Heart left ventricle (tissue), 16 donors: ENCODE results near the gene LYRM4. TPM values are rescaled to one million over a fixed set of nuclear protein-coding genes. Genes with fewer than 3 reads are reported as not detected.

Source experiments
- ATAC-seq, 4 donors: fragments of 200-7000 bp; cut with Tn5 transposase; one replicate each; pipeline ENCODE4 v1.9.1; 2020 to 2022; ENCODE audit warnings: moderate library complexity in 4 of 4, mild to moderate bottlenecking in 3 of 4, moderate number of reproducible peaks in 1 of 4
- DNase-seq, 5 donors: peaks; one replicate each; pipeline ENCODE4 v3.0.0-alpha.2; 2020
- H3K27ac ChIP-seq, 12 donors: fragments of 200-600 bp; sonication (generic) in 4 of 12; one replicate each; pipeline versions ENCODE4 v1.5.0 to v1.8.0; 2016 to 2022; ENCODE audit warnings: mild to moderate bottlenecking in 2 of 12
- H3K27me3 ChIP-seq, 9 donors: fragments of 200-600 bp; sonication (generic) in 2 of 9; one replicate each; pipeline versions ENCODE4 v1.5.1 to v1.8.0; 2016 to 2022; ENCODE audit warnings: mild to moderate bottlenecking in 3 of 9
- H3K36me3 ChIP-seq, 9 donors: fragments of 200-600 bp; sonication (generic) in 2 of 9; one replicate each; pipeline versions ENCODE4 v1.5.0 to v1.8.0; 2018 to 2022; ENCODE audit warnings: mild to moderate bottlenecking in 2 of 9
- H3K4me1 ChIP-seq, 12 donors: fragments of 200-600 bp; sonication (generic) in 4 of 12; one replicate each; pipeline versions ENCODE4 v1.5.0 to v1.8.0; 2016 to 2022; ENCODE audit warnings: mild to moderate bottlenecking in 3 of 12
- H3K4me3 ChIP-seq, 12 donors: fragments of 200-600 bp; sonication (generic) in 4 of 12; one replicate each; pipeline versions ENCODE4 v1.5.0 to v1.8.0; 2017 to 2022; ENCODE audit warnings: mild to moderate bottlenecking in 9 of 12, moderate library complexity in 4 of 12
- H3K9me3 ChIP-seq, 12 donors: fragments of 200-600 bp; sonication (generic) in 4 of 12; one replicate each; pipeline versions ENCODE4 v1.5.0 to v1.8.0; 2016 to 2022; ENCODE audit warnings: mild to moderate bottlenecking in 1 of 12
- CTCF ChIP-seq, 12 donors: fragments of 200-600 bp; sonication (generic) in 4 of 12; IDR thresholded peaks; one replicate each; pipeline versions ENCODE4 v1.5.0 to v1.8.0; 2018 to 2022; ENCODE audit warnings: antibody characterized with exemption in 12 of 12, mild to moderate bottlenecking in 5 of 12
- POLR2A ChIP-seq, 2 donors: fragments of 450-650 bp; IDR thresholded peaks; one replicate each; pipeline ENCODE4 v1.6.1; 2017; ENCODE audit warnings: antibody characterized with exemption in 2 of 2, mild to moderate bottlenecking in 2 of 2, moderate library complexity in 2 of 2
- WGBS, 4 donors: extraction: QIAGEN DNeasy Blood & Tissue Kit in 2 of 4; methylation state at CpG; one replicate each; pipeline versions ENCODE4 v1.1.5 to v1.1.7; 2013 to 2018; 5-methylcytosine and 5-hydroxymethylcytosine counted together
- intact Hi-C, 10 donors: fragments of 100-400 bp; cut with DNase I; formaldehyde crosslinking; loops; one replicate each; pipeline versions ENCODE4 v1.11.1 to v1.14.2; 2022
- polyA plus RNA-seq, 2 donors: library from polyadenylated mRNA; stranded (reverse); fragments of 200-250 nt; gene quantifications; one replicate each; pipeline ENCODE4 v1.2.3, GENCODE V29; 2013
- total RNA-seq, 9 donors: library from RNA; depleted of rRNA in 2 of 9; stranded (reverse); fragments of >200 nt in 2 of 9; fragmentation: NEBNext Ultra II Directional in 3 of 9; extraction: Animal tissue kit (Norgen Biotek cat#: 25700) in 3 of 9; gene quantifications; one replicate each; pipeline versions ENCODE4 v1.1.0 to v1.2.4, GENCODE V29; 2016 to 2023
- donor health status: ischemic (EF 13 %, LVEDD 7.1; RV severe dilation, severe dysfunction).
- donor health status: healthy with polysubstance abuse.
- donor health status: DM: no; HTN: yes; CAD: no.
- donor health status: DM: no; HTN: no; CAD: no.
- donor health status: ischemic (EF 25% LVEDD 6.9; RV normal size, moderate dysfunction).
- donor health status: ischemic (EF 25% LVEDD 5.7; RV mildly dilated, moderate dysfunction).
- donor health status: healthy.
- donor health status: DM: yes; HTN: yes; CAD: no.
- donor health status: ischemic (EF 35%, LVEDD 5.7; RV mildly dilated, moderate dysfunction).
- donor health status: nonischemic (EF 11% LVEDD 7.7; RV severe dilation, severe dysfunction).
- donor health status: DM: yes; HTN: yes; CAD: no.
- donor health status: PGD.
- donor health status: ischemic (EF 29% LVEDD 5.4; RV normal size, mild dysfunction).
- donor health status: nonischemic (EF 23%, LVEDD 6.1; RV moderate dilation, normal function).

LYRM4 gene
- total and polyA plus RNA-seq, 11 donors: 18.8 to 39.7 (median 21.3) TPM

DNA sequence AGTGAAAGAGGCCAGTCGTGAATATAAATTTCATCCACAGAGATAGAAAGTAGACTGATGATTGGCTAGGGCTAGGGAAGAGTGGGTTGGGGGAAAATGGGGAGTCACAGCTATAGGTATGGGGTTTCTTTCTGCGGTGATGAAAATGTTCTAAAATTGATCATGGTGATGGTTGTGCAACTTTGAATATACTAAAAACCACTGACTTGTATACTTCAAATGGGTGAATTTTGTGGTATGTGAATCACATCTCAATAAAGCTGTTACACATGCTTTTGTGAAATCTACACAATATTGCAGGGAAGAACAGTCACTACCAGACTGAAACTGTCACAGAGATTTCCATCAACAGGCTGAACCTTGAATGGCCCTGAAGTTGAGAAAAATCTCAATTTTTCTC is 61.5 kb downstream of the LYRM4 start:
- TF ChIP-seq POLR2A (IDR thresholded peaks at IDR 0.05) (no peak), CTCF (IDR thresholded peaks at IDR 0.05) (no peak)
- no peaks in the 10 kb centered on the region for H3K27me3 ChIP-seq
- ATAC-seq (no peak), DNase-seq (no peak)
- H3K27ac ChIP-seq: no peak overlapping the region
- no peaks in the 10 kb centered on the region for H3K9me3 ChIP-seq
- H3K4me1 ChIP-seq: peaks cover 0 to 48% (median 23%) of the 10 kb centered on the region in 12 donors
- 93 to 95% (median 94%) methylated on average over 2 of the region's 2 CpGs for WGBS, 4 donors
- intact Hi-C loops: no loop called here
- H3K4me3 ChIP-seq: no peak overlapping the region
- H3K36me3 ChIP-seq: no peaks in the 10 kb centered on the region

GRCh38 chr6:5197084-5197483 is 63.7 kb downstream of the LYRM4 start:
- 97 to 100% (median 97%) methylated on average over 5 of the region's 5 CpGs for WGBS, 4 donors
- H3K4me3 ChIP-seq: no peak overlapping the region
- TF ChIP-seq POLR2A (IDR thresholded peaks at IDR 0.05) (no peak), CTCF (IDR thresholded peaks at IDR 0.05) (no peak)
- no peaks in the 10 kb centered on the region for H3K27me3 ChIP-seq
- intact Hi-C loops: no loop called here
- ATAC-seq: no peak
- no peaks in the 10 kb centered on the region for H3K36me3 ChIP-seq
- no peak for DNase-seq
- no peaks in the 10 kb centered on the region for H3K9me3 ChIP-seq
- H3K4me1 ChIP-seq: peaks cover 0 to 28% (median 16%) of the 10 kb centered on the region in 12 donors
- H3K27ac ChIP-seq: no peak overlapping the region

GRCh38 chr6:5192135-5192794 is 68.5 kb downstream of the LYRM4 start:
- WGBS, 4 donors: 89 to 94% (median 92%) methylated on average over 10 to 11 of the region's 11 CpGs
- Histone ChIP-seq H3K4me3 (no peak overlapping the region), H3K27ac (no peak overlapping the region), H3K27me3 (no peaks in the 10 kb centered on the region), H3K9me3 (no peaks in the 10 kb centered on the region), H3K36me3 (no peaks in the 10 kb centered on the region), H3K4me1 (peaks cover 0 to 20% (median 0%) of the 10 kb centered on the region in 12 donors)
- ATAC-seq (no peak), DNase-seq (no peak)
- TF ChIP-seq POLR2A (IDR thresholded peaks at IDR 0.05) (no peak), CTCF (IDR thresholded peaks at IDR 0.05) (no peak)
- intact Hi-C loops: no loop called here

- peaks cover 0 to 20% (median 0%) of the 10 kb centered on the region in 12 donors for H3K4me1 ChIP-seq
- no peaks in the 10 kb centered on the region for H3K27me3 ChIP-seq
- no peaks in the 10 kb centered on the region for H3K36me3 ChIP-seq
- ATAC-seq (no peak), DNase-seq (no peak)
- no peak overlapping the region for H3K27ac ChIP-seq
- no peaks in the 10 kb centered on the region for H3K9me3 ChIP-seq
- TF ChIP-seq CTCF (IDR thresholded peaks at IDR 0.05) (no peak), POLR2A (IDR thresholded peaks at IDR 0.05) (no peak)
- H3K4me3 ChIP-seq: no peak overlapping the region
- 94 to 96% (median 95%) methylated on average over 3 of the region's 3 CpGs for WGBS, 4 donors
- intact Hi-C loops: no loop called here
These were observed 69.0 kb downstream of the LYRM4 start for GRCh38 chr6:5191722-5192121.
